B cell (primary cell): Measurements from ENCODE around the gene SRSF10. TPM values are rescaled to one million over a fixed set of nuclear protein-coding genes. Genes with fewer than 3 reads are reported as not detected.

Experiments used
- ATAC-seq: fragments of 200-7000 bp; cut with Tn5 transposase; one replicate; pipeline ENCODE4 v1.10.0; 2021; ENCODE audit warnings: low read depth, mild to moderate bottlenecking, moderate number of reproducible peaks, moderate library complexity
- CTCF ChIA-PET: fragments of 350-600 bp; sonication (Branson Sonifier 250); formaldehyde crosslinking; loops from one replicate; lab custom pipeline; 2021; ENCODE audit warnings: antibody characterized with exemption, inconsistent platforms; lab: Charles Lee
- POLR2A ChIA-PET: fragments of 350-600 bp; sonication (Branson Sonifier 250); formaldehyde crosslinking; loops from one replicate; lab custom pipeline; 2021; ENCODE audit warnings: antibody characterized with exemption; lab: Charles Lee
- DNase-seq: peaks from one replicate; pipeline ENCODE4 v3.0.0; 2013
- H2AFZ ChIP-seq: 2 replicates; pipeline ENCODE4 v1.6.1; 2012; ENCODE audit warnings: mild to moderate bottlenecking, low read depth, low read length; ENCODE audit not compliant: insufficient read depth, poor library complexity, severe bottlenecking
- H3K27ac ChIP-seq, 2 donors: 1 replicate in 1 of 2; 2 replicates in 1 of 2; pipeline ENCODE4 v1.5.1; 2012 to 2013; ENCODE audit warnings: low read length in 2 of 2, mild to moderate bottlenecking in 2 of 2, moderate library complexity in 1 of 2
- H3K27me3 ChIP-seq, 4 experiments: fragments of 200-600 bp in 1 of 4; sonication (generic) in 1 of 4; replicated peaks in 1 of 4; 1 replicate in 2 of 4; 2 replicates in 2 of 4; pipeline versions ENCODE4 v1.6.1 to v1.7.0; 2013 to 2016; ENCODE audit warnings: low read length in 3 of 4, mild to moderate bottlenecking in 2 of 4, mixed read lengths in 1 of 4, moderate library complexity in 1 of 4; ENCODE audit not compliant: insufficient read depth in 4 of 4, control insufficient read depth in 3 of 4; ENCODE audit errors: control extremely low read depth in 1 of 4
- H3K36me3 ChIP-seq, 2 experiments: replicated peaks in 1 of 2; 1 replicate in 1 of 2; 2 replicates in 1 of 2; pipeline versions ENCODE4 v1.6.1 to v1.7.1; 2013; ENCODE audit warnings: low read length in 1 of 2; ENCODE audit not compliant: insufficient read depth in 2 of 2, control insufficient read depth in 1 of 2; ENCODE audit errors: control extremely low read depth in 1 of 2, extremely low read depth in 1 of 2
- H3K4me1 ChIP-seq, 2 donors: fragments of 200-600 bp in 1 of 2; sonication (generic) in 1 of 2; 1 replicate in 1 of 2; 2 replicates in 1 of 2; pipeline versions ENCODE4 v1.5.1 to v1.6.1; 2013 to 2017; ENCODE audit warnings: low read length in 2 of 2; ENCODE audit not compliant: control insufficient read depth in 2 of 2, insufficient read depth in 2 of 2
- H3K4me2 ChIP-seq: replicated peaks from 2 replicates; pipeline ENCODE3; 2012; ENCODE audit warnings: mild to moderate bottlenecking, low read depth, low read length; ENCODE audit not compliant: poor library complexity, severe bottlenecking
- H3K4me3 ChIP-seq, 5 experiments: fragments of 200-600 bp in 1 of 5; sonication (generic) in 1 of 5; 1 replicate in 3 of 5; 2 replicates in 2 of 5; pipeline versions ENCODE4 v1.5.1 to v1.7.0; 2011 to 2016; ENCODE audit warnings: low read length in 4 of 5, mild to moderate bottlenecking in 4 of 5, low read depth in 2 of 5, control low read depth in 1 of 5, moderate library complexity in 1 of 5; ENCODE audit not compliant: insufficient read depth in 1 of 5; ENCODE audit errors: control extremely low read depth in 1 of 5, extremely low read depth in 1 of 5
- H3K79me2 ChIP-seq: fragments of 200-600 bp; sonication (generic); one replicate; pipeline ENCODE4 v1.6.0; 2016; ENCODE audit warnings: low read length; ENCODE audit not compliant: control insufficient read depth, insufficient read depth
- H3K9ac ChIP-seq: fragments of 200-600 bp; sonication (generic); 2 replicates; pipeline ENCODE4 v1.6.1; 2017; ENCODE audit warnings: mild to moderate bottlenecking, low read length, moderate library complexity
- H3K9me3 ChIP-seq, 3 donors: one replicate each; pipeline versions ENCODE4 v1.6.1 to v1.7.1; 2013; ENCODE audit warnings: low read length in 2 of 3; ENCODE audit not compliant: control insufficient read depth in 2 of 3, insufficient read depth in 1 of 3; ENCODE audit errors: control extremely low read depth in 1 of 3
- H4K20me1 ChIP-seq: 2 replicates; pipeline ENCODE4 v1.6.0; 2012; ENCODE audit warnings: mild to moderate bottlenecking, low read length; ENCODE audit not compliant: insufficient read depth, control insufficient read depth, poor library complexity, severe bottlenecking
- H3K27ac Mint-ChIP-seq: one replicate; pipeline ENCODE4 v1.8.0; 2021; ENCODE audit warnings: mixed read lengths
- H3K27me3 Mint-ChIP-seq: one replicate; pipeline ENCODE4 v1.8.0; 2021; ENCODE audit warnings: mixed read lengths
- H3K4me1 Mint-ChIP-seq: one replicate; pipeline ENCODE4 v1.8.0; 2021; ENCODE audit warnings: mixed read lengths
- H3K4me3 Mint-ChIP-seq: one replicate; pipeline ENCODE4 v1.8.0; 2021; ENCODE audit warnings: mixed read lengths
- H3K9me3 Mint-ChIP-seq: one replicate; pipeline ENCODE4 v1.8.0; 2022; ENCODE audit warnings: mixed read lengths; ENCODE audit not compliant: insufficient read depth
- CTCF ChIP-seq: fragments of 200-600 bp; IDR thresholded peaks from one replicate; pipeline ENCODE4 v1.8.0; 2022; ENCODE audit warnings: antibody characterized with exemption, mild to moderate bottlenecking
- EZH2 ChIP-seq: IDR thresholded peaks from 2 replicates; pipeline ENCODE4 v1.6.1; 2012; ENCODE audit warnings: borderline replicate concordance, low read depth, mild to moderate bottlenecking, moderate library complexity, low read length; ENCODE audit not compliant: insufficient read depth, poor library complexity, severe bottlenecking
- WGBS: methylation state at CpG from one replicate; pipeline ENCODE4 v1.1.5; 2013; ENCODE audit warnings: missing lambda C conversion rate; ENCODE audit not compliant: insufficient coverage; 5-methylcytosine and 5-hydroxymethylcytosine counted together
- intact Hi-C: fragments of 100-400 bp; cut with micrococcal nuclease; formaldehyde crosslinking; loops from one replicate; pipeline ENCODE4 v1.10.0; 2022
- polyA plus RNA-seq: library from polyadenylated mRNA; depleted of rRNA; stranded (reverse); fragments of >200 nt; gene quantifications from 2 replicates; pipeline ENCODE4 v1.2.3, GENCODE V29; 2012
- total RNA-seq, 2 donors: library from RNA; stranded (reverse); fragments of 120-200 nt in 1 of 2; gene quantifications; 1 replicate in 1 of 2; 2 replicates in 1 of 2; pipeline versions ENCODE4 v1.2.3 to v1.2.4, GENCODE V29; 2013 to 2022

SRSF10 gene
- total and polyA plus RNA-seq, 2 donors (not counting 1 experiment from before 2014, with no cell fraction given), result 98.6 to 213 TPM

GRCh38 chr1:24021403-24022266, 41.5 kb upstream of the SRSF10 start:
- no peak overlapping the region for H3K27ac ChIP-seq
- no peak overlapping the region for H3K27ac Mint-ChIP-seq
- H3K4me3 Mint-ChIP-seq, result no peak overlapping the region
- no peak overlapping the region for H2AFZ ChIP-seq
- no peak overlapping the region for H3K9ac ChIP-seq
- no peaks in the 10 kb centered on the region for H3K79me2 ChIP-seq
- WGBS, result 80% methylated on average over 5 of the region's 7 CpGs
- H4K20me1 ChIP-seq, result no peaks in the 10 kb centered on the region
- no peaks in the 10 kb centered on the region for H3K4me1 ChIP-seq
- POLR2A ChIA-PET, result interaction anchor here (0.8 kb wide), 1 partner anchor 58 kb away, joined by 3 read pairs; no protein-coding TSS in a partner anchor
- ATAC-seq (no peak), DNase-seq (no peak)
- H3K27me3 ChIP-seq, result no peaks in the 10 kb centered on the region
- no peaks in the 10 kb centered on the region for H3K9me3 ChIP-seq
- no peaks in the 10 kb centered on the region for H3K36me3 ChIP-seq
- no peak overlapping the region for H3K4me3 ChIP-seq
- no peaks in the 10 kb centered on the region for H3K9me3 Mint-ChIP-seq
- intact Hi-C loops, result no loop called here
- CTCF ChIA-PET, result interaction anchor here (0.6 to 1.2 kb wide), 3 partner anchors 10 to 212 kb away, joined by 3 read pairs; no protein-coding TSS in a partner anchor
- H3K4me1 Mint-ChIP-seq, result peaks cover 5% of the 10 kb centered on the region
- H3K27me3 Mint-ChIP-seq, result no peaks in the 10 kb centered on the region
- TF ChIP-seq CTCF (no peak), EZH2 (no peak)
- H3K4me2 ChIP-seq, result no peak overlapping the region

GRCh38 chr1:24020470-24020869, 40.3 kb upstream of the SRSF10 start:
- no peak overlapping the region for H3K4me3 ChIP-seq
- Mint-ChIP-seq H3K4me1 (peaks cover 3% of the 10 kb centered on the region), H3K27me3 (no peaks in the 10 kb centered on the region), H3K4me3 (no peak overlapping the region), H3K27ac (no peak overlapping the region), H3K9me3 (no peaks in the 10 kb centered on the region)
- no peaks in the 10 kb centered on the region for H3K4me1 ChIP-seq
- H3K36me3 ChIP-seq, result no peaks in the 10 kb centered on the region
- 100% methylated on average over 2 of the region's 3 CpGs for WGBS
- no peaks in the 10 kb centered on the region for H3K9me3 ChIP-seq
- H2AFZ ChIP-seq, result no peak overlapping the region
- intact Hi-C loops, result no loop called here
- no peak overlapping the region for H3K9ac ChIP-seq
- POLR2A ChIA-PET, result no interaction called here
- no peaks in the 10 kb centered on the region for H3K79me2 ChIP-seq
- no peak for DNase-seq
- TF ChIP-seq EZH2 (no peak), CTCF (no peak)
- ATAC-seq, result no peak
- H3K4me2 ChIP-seq, result no peak overlapping the region
- H3K27ac ChIP-seq, result no peak overlapping the region
- no peaks in the 10 kb centered on the region for H3K27me3 ChIP-seq
- no peaks in the 10 kb centered on the region for H4K20me1 ChIP-seq
- CTCF ChIA-PET, result interaction anchor here (0.6 to 1.2 kb wide), 2 partner anchors 9 to 13 kb away, joined by 3 read pairs; no protein-coding TSS in a partner anchor
